Adipocyte (in vitro differentiated cells): ENCODE measurements around the gene ASIC4.

Experiments used
- DNase-seq: peaks from one replicate; pipeline ENCODE4 v3.0.0-alpha.2; 2015; ENCODE audit warnings: low read depth
- H3K27me3 ChIP-seq: replicated peaks from 2 replicates; pipeline ENCODE4 v1.7.0; 2013; ENCODE audit warnings: mild to moderate bottlenecking, low read length, moderate library complexity; ENCODE audit not compliant: control insufficient read depth, insufficient read depth
- H3K36me3 ChIP-seq: 2 replicates; pipeline ENCODE4 v1.7.0; 2013; ENCODE audit warnings: low read length, mild to moderate bottlenecking, moderate library complexity; ENCODE audit not compliant: control insufficient read depth, insufficient read depth, severe bottlenecking
- H3K4me1 ChIP-seq: 2 replicates; pipeline ENCODE4 v1.7.0; 2013; ENCODE audit warnings: mild to moderate bottlenecking, low read length, moderate library complexity; ENCODE audit not compliant: control insufficient read depth, insufficient read depth
- H3K4me3 ChIP-seq: 2 replicates; pipeline ENCODE4 v1.7.0; 2013; ENCODE audit warnings: mild to moderate bottlenecking, low read length, moderate library complexity
- H3K9ac ChIP-seq: 2 replicates; pipeline ENCODE4 v1.7.0; 2013; ENCODE audit warnings: mild to moderate bottlenecking, low read length, moderate library complexity
- H3K9me3 ChIP-seq: 2 replicates; pipeline ENCODE4 v1.7.0; 2013; ENCODE audit warnings: mild to moderate bottlenecking, low read length, moderate library complexity; ENCODE audit not compliant: control insufficient read depth

The ASIC4 gene

DNA sequence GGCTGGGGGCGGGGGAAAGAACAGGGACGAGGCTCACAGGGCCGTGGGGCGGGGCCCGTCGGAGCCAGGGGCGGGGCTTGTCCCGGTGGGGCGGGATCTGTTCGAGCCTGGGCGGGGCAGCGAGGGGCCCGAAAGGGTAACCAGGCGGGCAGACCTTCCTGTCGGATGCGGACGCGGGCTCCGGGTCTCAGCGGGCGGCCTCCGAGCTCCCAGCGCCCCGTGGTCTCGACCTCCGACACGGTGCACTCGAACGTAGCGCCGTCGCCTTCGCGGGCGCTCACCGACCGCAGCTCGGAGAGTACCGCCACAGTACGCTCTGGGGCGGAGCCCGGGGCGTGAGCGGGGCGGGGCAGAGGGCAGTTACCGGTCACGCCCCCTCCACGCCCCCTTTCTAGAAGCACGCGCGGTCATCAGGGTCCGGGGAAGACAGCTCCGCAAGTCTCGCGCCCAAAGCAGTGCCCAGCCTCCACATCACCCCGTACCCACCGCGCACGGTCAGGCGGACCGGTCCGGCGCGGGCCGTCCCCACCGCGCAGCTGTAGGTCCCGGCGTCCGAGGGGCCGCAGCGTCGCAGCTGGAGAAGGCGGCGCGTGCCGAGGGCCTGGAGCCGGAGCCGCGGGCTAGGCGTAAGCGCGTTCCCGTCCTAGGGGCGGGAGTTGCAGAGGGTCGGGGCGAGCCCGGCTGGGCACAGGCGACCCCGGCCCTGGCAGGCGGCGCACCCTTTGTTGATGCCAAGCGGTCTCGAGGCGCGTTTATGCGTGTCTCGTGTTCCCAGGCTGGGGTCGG lies 38.3 kb downstream of the ASIC4 start:
- Histone ChIP-seq H3K4me1 (peaks cover 13% of the 10 kb centered on the region), H3K4me3 (peak overlapping the region; percentile 81), H3K27me3 (no peaks in the 10 kb centered on the region), H3K9ac (peak overlapping the region; percentile 64), H3K36me3 (no peaks in the 10 kb centered on the region), H3K9me3 (no peaks in the 10 kb centered on the region)
- DNase-seq, result peak; percentile 93

DNA sequence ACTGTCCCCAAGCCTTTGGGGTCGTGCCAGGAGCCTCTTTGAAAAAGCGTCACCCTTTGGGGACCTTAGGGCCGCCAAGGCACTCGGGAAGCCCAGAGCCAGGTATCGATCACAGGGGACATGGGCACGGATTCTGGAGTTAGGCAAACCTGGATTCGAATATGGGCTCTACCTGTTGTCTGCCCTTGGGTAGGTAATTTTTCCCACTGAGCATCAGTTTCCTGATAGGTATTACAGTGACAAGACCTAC lies 38.8 kb downstream of the ASIC4 start:
- peak overlapping the region; percentile 45 for H3K9ac ChIP-seq
- H3K36me3 ChIP-seq, result no peaks in the 10 kb centered on the region
- DNase-seq, result no peak
- H3K4me1 ChIP-seq, result peaks cover 13% of the 10 kb centered on the region
- no peaks in the 10 kb centered on the region for H3K27me3 ChIP-seq
- peak overlapping the region; percentile 81 for H3K4me3 ChIP-seq
- no peaks in the 10 kb centered on the region for H3K9me3 ChIP-seq

DNA sequence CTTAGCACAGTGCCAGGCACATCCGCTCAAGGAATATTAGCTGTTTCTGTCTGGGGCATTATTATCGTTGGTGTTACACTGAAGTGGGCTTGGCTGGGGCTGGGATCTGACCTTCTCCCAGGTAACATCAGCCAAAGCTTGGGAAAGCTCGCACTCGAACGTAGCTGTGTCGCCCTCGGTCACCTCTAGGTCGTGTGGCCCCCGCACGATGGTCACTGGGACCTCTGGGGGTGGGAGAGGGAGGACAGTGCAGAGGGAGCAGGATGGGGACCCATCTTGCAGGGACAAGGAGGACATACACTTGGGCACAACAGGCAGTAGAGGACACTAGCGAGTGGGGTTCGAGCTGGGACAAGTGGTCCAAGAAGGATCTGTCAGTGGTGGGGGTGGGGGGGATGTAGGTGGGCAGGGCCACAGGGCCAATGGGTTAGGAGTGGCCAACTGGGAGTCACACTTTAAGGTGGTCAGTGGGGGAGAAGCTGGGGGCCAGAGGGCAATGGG lies 39.2 kb downstream of the ASIC4 start:
- Histone ChIP-seq H3K4me3 (no peak overlapping the region), H3K36me3 (no peaks in the 10 kb centered on the region), H3K9ac (peak overlapping the region; percentile 45), H3K9me3 (no peaks in the 10 kb centered on the region), H3K4me1 (peaks cover 13% of the 10 kb centered on the region), H3K27me3 (no peaks in the 10 kb centered on the region)
- no peak for DNase-seq

DNA sequence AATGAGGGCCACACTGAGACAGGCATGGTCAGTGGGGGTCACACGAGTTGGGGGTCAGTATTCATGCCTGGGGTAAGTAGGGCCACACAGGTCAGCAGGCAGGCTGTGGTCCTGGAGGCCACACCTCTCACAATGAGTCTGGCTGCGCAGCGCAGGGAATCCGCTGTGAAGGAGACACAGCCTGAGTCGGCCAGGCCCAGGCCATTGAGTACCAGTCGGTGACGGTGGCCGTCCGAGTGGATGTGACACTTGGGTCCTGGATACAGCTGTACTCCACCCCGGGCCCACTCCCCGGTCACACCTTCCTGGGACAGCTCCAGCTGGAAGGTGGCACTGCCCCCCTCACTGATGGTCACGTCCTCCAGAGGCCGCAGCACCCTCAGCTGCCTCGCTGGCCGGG lies 40.1 kb downstream of the ASIC4 start:
- no peak overlapping the region for H3K9ac ChIP-seq
- no peaks in the 10 kb centered on the region for H3K27me3 ChIP-seq
- H3K9me3 ChIP-seq, result no peaks in the 10 kb centered on the region
- no peaks in the 10 kb centered on the region for H3K36me3 ChIP-seq
- H3K4me3 ChIP-seq, result no peak overlapping the region
- no peak for DNase-seq
- H3K4me1 ChIP-seq, result peaks cover 16% of the 10 kb centered on the region

DNA sequence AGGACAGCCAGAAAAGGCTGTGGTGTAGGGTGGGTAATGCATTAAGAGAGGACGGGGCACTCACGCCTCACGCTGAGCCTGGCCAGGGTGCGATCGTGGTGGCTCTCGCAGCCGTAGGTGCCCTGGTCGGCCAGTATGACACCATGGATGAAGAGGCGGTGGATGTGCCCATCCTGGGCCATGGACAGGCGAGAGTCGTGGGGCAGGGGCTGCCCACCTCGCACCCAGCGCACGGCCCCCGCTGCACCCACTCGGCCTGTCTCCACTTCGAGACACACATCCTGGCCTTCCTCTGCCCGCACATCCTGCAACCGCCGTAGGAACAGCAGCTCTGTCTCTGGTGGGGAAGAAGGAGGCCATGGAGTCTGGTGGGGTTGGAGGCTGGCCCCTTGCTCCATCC lies 41.7 kb downstream of the ASIC4 start:
- Histone ChIP-seq H3K9ac (no peak overlapping the region), H3K4me3 (no peak overlapping the region), H3K4me1 (peaks cover 30% of the 10 kb centered on the region), H3K9me3 (no peaks in the 10 kb centered on the region), H3K27me3 (no peaks in the 10 kb centered on the region), H3K36me3 (no peaks in the 10 kb centered on the region)
- DNase-seq, result no peak

DNA sequence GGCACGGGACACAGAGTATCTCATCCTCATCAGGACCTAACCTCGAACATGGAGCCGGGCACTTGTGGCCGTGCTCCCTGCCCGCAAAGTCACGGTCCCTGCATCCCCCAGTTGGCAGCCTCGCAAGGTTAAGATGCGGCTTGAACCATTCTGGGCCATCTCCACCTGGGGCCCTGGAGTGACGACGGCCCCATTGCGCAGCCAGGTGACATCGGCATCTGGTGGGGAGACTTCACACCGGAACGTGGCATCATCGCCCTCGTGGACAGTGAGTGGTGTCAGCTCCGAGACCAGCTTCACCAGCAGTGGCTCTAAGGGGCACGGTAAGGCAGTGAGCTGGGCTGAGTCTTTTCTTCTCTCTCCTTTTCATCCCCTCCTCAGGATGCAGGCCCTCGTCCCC lies 42.1 kb downstream of the ASIC4 start:
- Histone ChIP-seq H3K9ac (no peak overlapping the region), H3K4me3 (no peak overlapping the region), H3K9me3 (no peaks in the 10 kb centered on the region), H3K27me3 (no peaks in the 10 kb centered on the region), H3K4me1 (peaks cover 34% of the 10 kb centered on the region), H3K36me3 (no peaks in the 10 kb centered on the region)
- no peak for DNase-seq

DNA sequence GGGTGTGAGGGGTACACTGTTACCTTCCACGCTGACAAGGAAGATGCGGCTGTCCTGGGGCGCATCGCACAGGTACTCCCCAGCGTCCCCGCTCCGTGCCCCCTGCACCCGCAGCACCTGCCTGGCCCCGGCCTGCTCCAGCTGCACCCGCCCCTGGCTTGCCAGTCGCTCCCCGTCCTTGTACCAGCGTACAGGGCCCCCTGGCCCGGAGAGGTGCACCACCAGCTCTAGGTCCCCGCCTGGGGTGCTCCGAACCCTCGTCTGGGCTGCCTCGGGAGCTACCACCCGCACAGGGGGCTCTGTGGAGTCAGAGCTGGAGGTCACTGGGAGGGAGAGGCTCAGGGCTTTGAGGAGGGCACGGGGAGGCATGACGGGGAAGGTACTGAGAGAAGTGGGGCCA lies 43.0 kb downstream of the ASIC4 start:
- no peak overlapping the region for H3K4me3 ChIP-seq
- no peaks in the 10 kb centered on the region for H3K9me3 ChIP-seq
- no peaks in the 10 kb centered on the region for H3K27me3 ChIP-seq
- no peaks in the 10 kb centered on the region for H3K36me3 ChIP-seq
- no peak for DNase-seq
- H3K4me1 ChIP-seq, result peaks cover 31% of the 10 kb centered on the region
- no peak overlapping the region for H3K9ac ChIP-seq

DNA sequence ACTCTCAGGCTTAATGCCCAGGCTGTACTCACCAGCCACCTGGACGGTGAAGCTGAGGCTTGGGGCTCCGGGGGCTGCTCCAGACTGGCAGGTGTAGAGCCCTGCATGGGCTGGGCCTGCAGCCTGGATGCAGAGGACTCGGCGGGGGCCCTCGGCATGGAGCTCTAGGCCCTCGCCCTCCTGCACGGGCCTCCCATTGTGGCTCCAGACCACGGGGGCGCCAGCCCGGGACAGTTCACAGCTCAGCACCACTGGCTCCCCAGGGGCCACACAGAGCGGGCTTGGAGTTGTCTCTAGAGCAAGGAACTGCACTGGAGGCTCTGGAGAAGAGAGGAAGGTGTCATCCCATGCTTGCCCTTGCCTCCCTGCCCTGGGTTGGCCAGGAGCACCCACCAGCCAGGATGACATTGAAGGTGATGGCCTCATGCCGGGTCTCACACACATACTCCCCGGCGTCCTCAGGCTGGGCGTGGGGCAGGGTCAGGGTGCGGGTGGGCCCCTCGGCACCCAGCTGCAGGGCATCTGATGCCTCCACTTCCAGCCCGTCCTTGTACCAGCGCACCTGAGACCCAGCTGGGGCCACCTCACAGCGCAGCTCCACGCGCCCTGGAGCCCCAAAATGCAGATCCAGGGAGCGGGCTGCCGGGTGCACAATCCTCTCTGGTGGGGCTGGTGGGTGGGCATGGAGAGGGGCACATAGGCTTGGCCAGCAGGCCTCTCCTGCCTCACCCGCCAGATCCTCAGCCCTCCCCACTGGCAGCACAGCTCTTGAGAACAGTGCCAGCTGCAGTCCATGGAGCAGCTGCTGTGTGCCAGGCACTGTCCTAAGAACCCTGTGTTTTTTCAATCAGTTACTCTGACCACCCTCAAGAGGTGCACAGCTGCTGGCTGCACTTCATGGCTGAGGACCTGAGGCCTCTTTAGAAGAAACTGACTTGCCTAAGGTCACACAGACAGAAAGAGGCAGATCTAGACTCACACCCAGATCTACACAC lies 43.8 kb downstream of the ASIC4 start:
- H3K4me3 ChIP-seq, result no peak overlapping the region
- no peaks in the 10 kb centered on the region for H3K36me3 ChIP-seq

DNA sequence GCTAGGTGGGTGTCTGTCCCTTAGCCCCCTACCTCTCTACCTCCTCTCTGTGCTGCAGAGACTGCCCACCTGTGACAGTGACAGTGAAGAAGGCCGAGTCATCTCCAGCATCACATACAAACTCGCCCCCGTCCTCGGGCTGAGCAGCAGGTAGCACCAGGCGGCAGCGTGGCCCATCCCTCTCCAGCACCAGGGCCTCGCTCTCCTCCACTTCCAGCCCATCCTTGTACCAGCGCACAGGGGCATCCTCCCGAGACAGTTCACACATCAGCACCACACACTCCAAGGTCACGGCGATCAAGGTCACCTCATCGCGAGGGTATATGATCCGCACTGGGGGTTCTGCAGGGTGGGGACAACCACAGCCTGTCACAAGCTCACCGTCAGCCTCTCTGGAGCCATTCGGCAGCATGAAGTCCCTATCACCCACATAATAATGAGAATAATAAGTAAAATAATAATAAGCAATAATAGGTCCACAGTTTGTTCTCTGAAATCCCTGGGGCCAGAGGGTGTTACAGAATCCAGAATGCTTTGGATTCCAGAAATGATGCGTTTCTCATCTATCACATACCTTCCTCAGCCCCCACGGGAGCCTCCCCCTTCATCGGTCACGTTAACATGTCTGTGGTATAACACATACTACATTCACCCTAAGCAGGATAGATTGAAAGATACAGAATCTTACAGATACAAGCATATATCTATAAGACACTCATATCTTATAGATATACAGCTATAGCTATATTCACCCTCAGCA lies 45.1 kb downstream of the ASIC4 start:
- Histone ChIP-seq H3K9me3 (no peaks in the 10 kb centered on the region), H3K9ac (peak overlapping the region; percentile 2), H3K4me1 (peaks cover 22% of the 10 kb centered on the region), H3K27me3 (no peaks in the 10 kb centered on the region), H3K36me3 (peaks cover 11% of the 10 kb centered on the region), H3K4me3 (no peak overlapping the region)
- DNase-seq, result no peak

More for the DNA sequence above, 43.8 kb downstream of the ASIC4 start:
- peaks cover 27% of the 10 kb centered on the region for H3K4me1 ChIP-seq
- H3K9ac ChIP-seq, result no peak overlapping the region
- H3K9me3 ChIP-seq, result no peaks in the 10 kb centered on the region
- H3K27me3 ChIP-seq, result no peaks in the 10 kb centered on the region
- no peak for DNase-seq

DNA sequence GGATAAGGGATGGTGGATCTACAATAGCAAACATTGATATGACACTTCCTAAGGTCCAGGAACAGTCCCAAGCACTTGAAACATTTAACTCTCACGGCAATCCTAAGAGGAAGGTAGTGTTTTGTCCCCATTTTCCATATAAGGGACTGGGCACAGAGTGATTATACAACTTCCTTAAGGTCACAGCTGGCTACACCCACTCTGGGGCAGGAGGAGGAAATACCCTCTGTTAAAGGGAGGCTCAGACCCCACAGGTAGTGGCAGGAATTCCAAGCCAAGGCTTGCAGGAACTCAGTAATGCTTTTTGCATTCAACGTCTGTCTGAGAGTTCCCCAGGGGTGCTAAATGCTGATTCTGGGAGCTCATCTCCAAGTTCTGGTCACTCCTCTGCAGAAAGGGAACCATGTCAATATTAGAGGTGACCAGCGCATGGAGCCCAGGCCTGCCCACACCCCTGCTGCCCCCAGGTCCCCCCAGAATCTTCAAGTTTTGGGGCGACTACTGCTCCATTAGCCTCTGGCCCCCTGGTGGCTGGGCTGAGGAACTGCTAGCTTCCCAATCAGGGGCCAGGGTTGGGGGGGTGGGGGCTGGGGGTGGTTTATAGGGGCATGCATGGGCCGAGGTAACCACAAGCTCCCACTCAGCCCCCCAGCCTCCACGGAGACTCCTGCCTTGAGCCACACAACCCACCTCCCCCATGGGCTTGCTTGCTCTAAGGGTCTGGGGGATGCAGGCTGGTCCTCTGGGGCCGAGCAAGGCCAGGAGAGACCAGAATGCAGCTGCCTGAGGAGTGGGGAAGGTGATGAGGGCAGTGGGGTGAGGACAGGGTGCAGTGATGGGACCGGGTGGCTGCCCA lies 46.0 kb downstream of the ASIC4 start:
- no peak overlapping the region for H3K4me3 ChIP-seq
- H3K36me3 ChIP-seq, result peaks cover 18% of the 10 kb centered on the region
- H3K27me3 ChIP-seq, result no peaks in the 10 kb centered on the region
- H3K9ac ChIP-seq, result peak overlapping the region; percentile 25
- H3K4me1 ChIP-seq, result peaks cover 22% of the 10 kb centered on the region
- no peaks in the 10 kb centered on the region for H3K9me3 ChIP-seq
- peak; percentile 52 for DNase-seq
